ENCODE results near the gene PKD1.
A peak's percentile ranks its signal among the peaks of the same experiment; 100 is the strongest.
"Not testable (repeated sequence)": the region's sequence is repeated elsewhere in the genome, so short reads cannot be mapped to it uniquely, and the experiment has no call there.

PKD1 gene

GRCh38 chr16:2135071-2135470 lies 627 bp downstream of the PKD1 start:
- not testable (repeated sequence) for H3K18ac ChIP-seq (ENCODE audit: low read depth in 1 of 2, low read length in 2 of 2); DNase-seq; H3K23ac ChIP-seq (ENCODE audit: low read length in 2 of 2)

DNA sequence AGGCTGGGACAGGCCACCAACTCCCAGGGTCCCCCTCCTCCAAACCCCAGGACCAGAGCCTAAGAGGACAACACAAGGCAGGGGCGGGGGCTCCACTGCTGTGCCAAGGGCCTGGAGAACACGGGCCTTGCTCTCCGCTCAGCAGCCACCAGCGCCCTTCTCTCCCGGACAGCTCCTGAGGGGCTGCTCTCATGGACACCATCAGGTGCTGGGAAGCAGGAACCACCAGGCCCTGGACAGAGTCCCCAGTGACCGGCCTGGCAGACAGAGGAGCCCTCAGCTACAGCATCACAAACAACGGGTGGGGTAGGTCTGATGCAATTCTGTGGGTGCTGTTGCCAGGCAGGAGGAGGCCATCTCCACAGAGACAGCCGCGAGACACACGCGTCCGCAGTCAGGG lies 1.9 kb downstream of the PKD1 start:
- H2BK15ac ChIP-seq (ENCODE audit: low read depth, poor library complexity, severe bottlenecking); H3K4ac ChIP-seq (ENCODE audit: low read depth in 1 of 2, low read length in 2 of 2); H4K8ac ChIP-seq (ENCODE audit: low read length); H2BK12ac ChIP-seq (ENCODE audit: low read length in 2 of 2); H3K9me3 ChIP-seq (ENCODE audit: control insufficient read depth, low read length); H2BK5ac ChIP-seq (ENCODE audit: low read depth, low read length, poor library complexity, severe bottlenecking); H2AFZ ChIP-seq (ENCODE audit: low read depth, low read length); H3K4me1 ChIP-seq (ENCODE audit: control insufficient read depth, insufficient read depth, low read depth, low read length); DNase-seq; H3K14ac ChIP-seq (ENCODE audit: low read length in 2 of 2); H2BK120ac ChIP-seq (ENCODE audit: low read depth, low read length); H3K23ac ChIP-seq (ENCODE audit: low read length in 2 of 2); H3K4me2 ChIP-seq (ENCODE audit: low read length, poor library complexity, severe bottlenecking); H3K79me1 ChIP-seq (replicated peaks; ENCODE audit: low read length, poor library complexity, severe bottlenecking); H3K27ac ChIP-seq (ENCODE audit: low read length, poor library complexity, severe bottlenecking); H3K36me3 ChIP-seq (ENCODE audit: control insufficient read depth in 1 of 2, insufficient read depth in 2 of 2, low read depth in 1 of 2, low read length in 2 of 2); H4K91ac ChIP-seq (ENCODE audit: low read length); H3K27me3 ChIP-seq (ENCODE audit: control insufficient read depth in 1 of 2, insufficient read depth in 1 of 2, low read length in 2 of 2); H3K18ac ChIP-seq (ENCODE audit: low read depth in 1 of 2, low read length in 2 of 2); H2AK5ac ChIP-seq (ENCODE audit: low read length, severe bottlenecking): not testable (repeated sequence)
- Histone ChIP-seq H3K9ac (ENCODE audit: low read length) (peak overlapping the region; percentile 6), H3K4me3 (ENCODE audit: insufficient read depth in 1 of 2, low read depth in 1 of 2, low read length in 2 of 2) (peak overlapping the region in 1 of 2 experiments; percentile 24)
- WGBS = 83% methylated on average over 5 of the region's 12 CpGs

More at GRCh38 chr16:2135071-2135470, 627 bp downstream of the PKD1 start:
- H3K4me3 ChIP-seq (ENCODE audit: insufficient read depth in 1 of 2, low read depth in 1 of 2, low read length in 2 of 2) = peak overlapping the region; percentile 58 to 69
- not testable (repeated sequence) for H2BK15ac ChIP-seq (ENCODE audit: low read depth, poor library complexity, severe bottlenecking); H3K36me3 ChIP-seq (ENCODE audit: control insufficient read depth in 1 of 2, insufficient read depth in 2 of 2, low read depth in 1 of 2, low read length in 2 of 2); H3K9me3 ChIP-seq (ENCODE audit: control insufficient read depth, low read length); H4K8ac ChIP-seq (ENCODE audit: low read length); H2AK5ac ChIP-seq (ENCODE audit: low read length, severe bottlenecking); H3K4me1 ChIP-seq (ENCODE audit: control insufficient read depth, insufficient read depth, low read depth, low read length); H3K14ac ChIP-seq (ENCODE audit: low read length in 2 of 2); H2AFZ ChIP-seq (ENCODE audit: low read depth, low read length); H2BK5ac ChIP-seq (ENCODE audit: low read depth, low read length, poor library complexity, severe bottlenecking); H4K91ac ChIP-seq (ENCODE audit: low read length); H2BK12ac ChIP-seq (ENCODE audit: low read length in 2 of 2); H3K27ac ChIP-seq (ENCODE audit: low read length, poor library complexity, severe bottlenecking); H3K4ac ChIP-seq (ENCODE audit: low read depth in 1 of 2, low read length in 2 of 2); H3K79me1 ChIP-seq (replicated peaks; ENCODE audit: low read length, poor library complexity, severe bottlenecking); H2BK120ac ChIP-seq (ENCODE audit: low read depth, low read length); H3K27me3 ChIP-seq (ENCODE audit: control insufficient read depth in 1 of 2, insufficient read depth in 1 of 2, low read length in 2 of 2)
- peak overlapping the region; percentile 61 for H3K9ac ChIP-seq (ENCODE audit: low read length)
- H3K4me2 ChIP-seq (ENCODE audit: low read length, poor library complexity, severe bottlenecking) = peak overlapping the region; percentile 61
- under 1% methylated on average over 13 of the region's 42 CpGs for WGBS

GRCh38 chr16:2129890-2130447 lies 5.7 kb downstream of the PKD1 start:
- H4K91ac ChIP-seq (ENCODE audit: low read length); H3K4me2 ChIP-seq (ENCODE audit: low read length, poor library complexity, severe bottlenecking); H2BK12ac ChIP-seq (ENCODE audit: low read length in 2 of 2); H2AFZ ChIP-seq (ENCODE audit: low read depth, low read length); H3K27me3 ChIP-seq (ENCODE audit: control insufficient read depth in 1 of 2, insufficient read depth in 1 of 2, low read length in 2 of 2); H3K79me1 ChIP-seq (replicated peaks; ENCODE audit: low read length, poor library complexity, severe bottlenecking); H3K14ac ChIP-seq (ENCODE audit: low read length in 2 of 2); H2BK120ac ChIP-seq (ENCODE audit: low read depth, low read length); H3K4me3 ChIP-seq (ENCODE audit: insufficient read depth in 1 of 2, low read depth in 1 of 2, low read length in 2 of 2); H4K8ac ChIP-seq (ENCODE audit: low read length); H2BK5ac ChIP-seq (ENCODE audit: low read depth, low read length, poor library complexity, severe bottlenecking); H3K23ac ChIP-seq (ENCODE audit: low read length in 2 of 2); H2BK15ac ChIP-seq (ENCODE audit: low read depth, poor library complexity, severe bottlenecking); H3K18ac ChIP-seq (ENCODE audit: low read depth in 1 of 2, low read length in 2 of 2); H2AK5ac ChIP-seq (ENCODE audit: low read length, severe bottlenecking); H3K27ac ChIP-seq (ENCODE audit: low read length, poor library complexity, severe bottlenecking); H3K36me3 ChIP-seq (ENCODE audit: control insufficient read depth in 1 of 2, insufficient read depth in 2 of 2, low read depth in 1 of 2, low read length in 2 of 2); H3K4ac ChIP-seq (ENCODE audit: low read depth in 1 of 2, low read length in 2 of 2); DNase-seq; H3K9ac ChIP-seq (ENCODE audit: low read length); H3K9me3 ChIP-seq (ENCODE audit: control insufficient read depth, low read length): not testable (repeated sequence)
- H3K4me1 ChIP-seq (ENCODE audit: control insufficient read depth, insufficient read depth, low read depth, low read length) = peaks cover 31% of the 10 kb centered on the region
- 84% methylated on average over 22 of the region's 22 CpGs for WGBS

GRCh38 chr16:2129251-2129650 lies 6.4 kb downstream of the PKD1 start:
- H3K4ac ChIP-seq (ENCODE audit: low read depth in 1 of 2, low read length in 2 of 2); H2AK5ac ChIP-seq (ENCODE audit: low read length, severe bottlenecking); H3K18ac ChIP-seq (ENCODE audit: low read depth in 1 of 2, low read length in 2 of 2); H3K14ac ChIP-seq (ENCODE audit: low read length in 2 of 2); H3K9ac ChIP-seq (ENCODE audit: low read length); H3K27ac ChIP-seq (ENCODE audit: low read length, poor library complexity, severe bottlenecking); H2AFZ ChIP-seq (ENCODE audit: low read depth, low read length); H3K4me3 ChIP-seq (ENCODE audit: insufficient read depth in 1 of 2, low read depth in 1 of 2, low read length in 2 of 2); H3K4me2 ChIP-seq (ENCODE audit: low read length, poor library complexity, severe bottlenecking); H2BK5ac ChIP-seq (ENCODE audit: low read depth, low read length, poor library complexity, severe bottlenecking); H3K9me3 ChIP-seq (ENCODE audit: control insufficient read depth, low read length); H4K91ac ChIP-seq (ENCODE audit: low read length); H3K27me3 ChIP-seq (ENCODE audit: control insufficient read depth in 1 of 2, insufficient read depth in 1 of 2, low read length in 2 of 2); H2BK12ac ChIP-seq (ENCODE audit: low read length in 2 of 2); H2BK15ac ChIP-seq (ENCODE audit: low read depth, poor library complexity, severe bottlenecking); H2BK120ac ChIP-seq (ENCODE audit: low read depth, low read length); H3K36me3 ChIP-seq (ENCODE audit: control insufficient read depth in 1 of 2, insufficient read depth in 2 of 2, low read depth in 1 of 2, low read length in 2 of 2); H3K79me1 ChIP-seq (replicated peaks; ENCODE audit: low read length, poor library complexity, severe bottlenecking); H3K23ac ChIP-seq (ENCODE audit: low read length in 2 of 2); H4K8ac ChIP-seq (ENCODE audit: low read length): not testable (repeated sequence)
- peaks cover 35% of the 10 kb centered on the region for H3K4me1 ChIP-seq (ENCODE audit: control insufficient read depth, insufficient read depth, low read depth, low read length)
- no CpG with 5 or more reads among the region's 11 CpGs for WGBS
- peak; percentile 85 for DNase-seq

Data from mesenchymal stem cell (in vitro differentiated cells and primary cell).